Stimulated activated naive CD4-positive, alpha-beta T cell (primary cell): ENCODE measurements around the gene RCAN1.
"Not testable (repeated sequence)": the region's sequence is repeated elsewhere in the genome, so short reads cannot be mapped to it uniquely, and the experiment has no call there.

Experiments
- DNase-seq, 6 experiments: peaks; one replicate each; lab custom pipeline; 2025; lab: John Stamatoyannopoulos, UW

Gene RCAN1

GRCh38 chr21:34621434-34622350, 6.8 kb upstream of the RCAN1 start:
- DNase-seq = no peak

GRCh38 chr21:34619841-34620665, 5.1 kb upstream of the RCAN1 start:
- DNase-seq = no peak

- no peak for DNase-seq
Measured at GRCh38 chr21:34618941-34619340, 4.0 kb upstream of the RCAN1 start.

- DNase-seq = no peak
Measured at GRCh38 chr21:34617753-34618339, 2.9 kb upstream of the RCAN1 start.

- no peak for DNase-seq
Measured at GRCh38 chr21:34615487-34615814, 538 bp upstream of the RCAN1 start.

GRCh38 chr21:34613679-34614627, 960 bp downstream of the RCAN1 start:
- peak in 2 of 6 experiments; percentile 8 to 34 for DNase-seq

GRCh38 chr21:34612557-34612956, 2.4 kb downstream of the RCAN1 start:
- no peak for DNase-seq

GRCh38 chr21:34612056-34612455, 2.9 kb downstream of the RCAN1 start:
- DNase-seq = no peak

- no peak for DNase-seq
Measured at GRCh38 chr21:34611528-34611927, 3.4 kb downstream of the RCAN1 start.

GRCh38 chr21:34609933-34610549, 4.9 kb downstream of the RCAN1 start:
- DNase-seq = no peak

- DNase-seq = no peak
Measured at GRCh38 chr21:34609244-34609932, 5.5 kb downstream of the RCAN1 start.

- DNase-seq = not testable (repeated sequence)
Measured at GRCh38 chr21:34607376-34607775, 7.5 kb downstream of the RCAN1 start.

- DNase-seq = no peak
Measured at GRCh38 chr21:34606621-34607020, 8.3 kb downstream of the RCAN1 start.

GRCh38 chr21:34606051-34606450, 8.9 kb downstream of the RCAN1 start:
- no peak for DNase-seq

GRCh38 chr21:34604956-34605355, 10.0 kb downstream of the RCAN1 start:
- not testable (repeated sequence) for DNase-seq

- no peak for DNase-seq
Measured at GRCh38 chr21:34604556-34604955, 10.4 kb downstream of the RCAN1 start.

GRCh38 chr21:34603710-34604057, 11.2 kb downstream of the RCAN1 start:
- no peak for DNase-seq

- DNase-seq = peak in 5 of 6 experiments; percentile 4 to 41 (median 18)
Measured at GRCh38 chr21:34603002-34603709, 11.8 kb downstream of the RCAN1 start.

- DNase-seq = no peak
Measured at GRCh38 chr21:34602061-34602460, 12.9 kb downstream of the RCAN1 start.
